ENCODE data around the gene ADK. TPM values are rescaled to one million over a fixed set of nuclear protein-coding genes. Genes with fewer than 3 reads are reported as not detected.

ADK gene
- total RNA-seq, 1 experiment from 2014 or later, result 159 TPM

DNA sequence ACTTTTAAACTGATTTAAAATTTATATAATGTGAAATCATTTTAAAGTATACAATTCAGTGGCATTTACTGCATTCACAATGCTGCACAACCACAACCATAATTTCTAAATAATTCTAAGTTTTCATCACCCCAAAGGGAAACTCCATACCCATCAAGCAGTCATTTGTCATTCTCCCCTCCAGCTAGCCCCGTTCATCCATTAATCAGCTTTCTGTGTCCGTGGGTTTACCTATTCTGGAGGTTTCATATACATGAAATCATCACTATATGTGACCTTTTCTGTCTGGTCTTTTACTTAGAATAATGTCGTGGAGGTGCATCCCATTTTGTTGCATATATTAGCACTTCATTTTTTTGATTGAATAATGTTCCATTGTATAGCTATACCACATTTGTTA is 214.1 kb downstream of the ADK start:
- no peaks in the 10 kb centered on the region for H3K27me3 ChIP-seq (ENCODE audit: insufficient read depth, low read depth)
- peaks cover 7% of the 10 kb centered on the region; the same call in 1 of the 2 replicates for H3K36me3 ChIP-seq (ENCODE audit: low read depth)
- no peak for DNase-seq
- no peaks in the 10 kb centered on the region for H3K79me2 ChIP-seq (ENCODE audit: low read depth)
- no peaks in the 10 kb centered on the region for H3K9me2 ChIP-seq (ENCODE audit: insufficient read depth)
- peaks cover 4% of the 10 kb centered on the region; the same call in 1 of the 2 replicates for H3K4me1 ChIP-seq (replicated peaks; ENCODE audit: insufficient read depth)
- peaks cover 10% of the 10 kb centered on the region for H3K9me3 ChIP-seq (ENCODE audit: insufficient read depth, low read depth)
- BruUV-seq (replicated peaks), result no TSS peak
- ChIA-PET POLR2A (ENCODE audit: unreplicated experiment) (interaction anchor here (0.6 kb wide), 1 partner anchor 20 kb away, joined by 6 read pairs; no protein-coding TSS in a partner anchor), CTCF (interaction anchor here (0.6 kb wide), 2 partner anchors 76 to 88 kb away, joined by 3 to 4 read pairs; no protein-coding TSS in a partner anchor)
- no peak overlapping the region for H3K4me3 ChIP-seq
- no peaks in the 10 kb centered on the region for H4K20me1 ChIP-seq (ENCODE audit: insufficient read depth)
- TF ChIP-seq CTCF (conservative IDR thresholded peaks at IDR 0.05) (no peak), EZH2 (IDR thresholded peaks at IDR 0.05; ENCODE audit: low read depth) (no peak)
- H3K4me2 ChIP-seq, result no peak overlapping the region
- no peak overlapping the region for H2AFZ ChIP-seq
- H3F3A ChIP-seq (ENCODE audit: insufficient read depth, low read depth), result peaks cover 8% of the 10 kb centered on the region
- intact Hi-C loops (cut with micrococcal nuclease; ENCODE audit: unreplicated experiment), result no loop called here
- no peak overlapping the region for H3K27ac ChIP-seq

DNA sequence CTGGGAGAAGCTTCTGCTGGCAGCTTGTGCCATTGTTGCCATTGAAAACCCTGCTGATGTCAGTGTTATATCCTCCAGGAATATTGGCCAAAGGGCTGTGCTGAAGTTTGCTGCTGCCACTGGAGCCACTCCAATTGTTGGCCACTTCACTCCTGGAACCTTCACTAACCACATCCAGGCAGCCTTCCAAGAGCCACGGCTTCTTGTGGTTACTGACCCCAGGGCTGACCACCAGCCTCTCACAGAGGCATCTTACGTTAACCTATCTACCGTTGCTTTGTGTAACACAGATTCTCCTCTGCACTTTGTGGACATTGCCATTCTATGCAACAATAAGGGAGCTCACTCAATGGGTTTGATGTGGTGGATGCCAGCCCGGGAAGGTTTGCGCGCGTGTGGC is 220.7 kb downstream of the ADK start:
- no peak for DNase-seq
- Histone ChIP-seq H3K4me3 (no peak overlapping the region), H3K79me2 (ENCODE audit: low read depth) (no peaks in the 10 kb centered on the region), H3K27me3 (ENCODE audit: insufficient read depth, low read depth) (no peaks in the 10 kb centered on the region), H4K20me1 (ENCODE audit: insufficient read depth) (no peaks in the 10 kb centered on the region), H3K4me1 (replicated peaks; ENCODE audit: insufficient read depth) (no peaks in the 10 kb centered on the region), H3K4me2 (no peak overlapping the region), H3K36me3 (ENCODE audit: low read depth) (no peaks in the 10 kb centered on the region; the same call in 1 of the 2 replicates), H2AFZ (no peak overlapping the region), H3K9me3 (ENCODE audit: insufficient read depth, low read depth) (no peaks in the 10 kb centered on the region), H3F3A (ENCODE audit: insufficient read depth, low read depth) (no peaks in the 10 kb centered on the region), H3K27ac (no peak overlapping the region), H3K9me2 (ENCODE audit: insufficient read depth) (no peaks in the 10 kb centered on the region)
- no TSS peak for BruUV-seq (replicated peaks)
- intact Hi-C loops (cut with micrococcal nuclease; ENCODE audit: unreplicated experiment), result no loop called here
- TF ChIP-seq EZH2 (IDR thresholded peaks at IDR 0.05; ENCODE audit: low read depth) (no peak), CTCF (conservative IDR thresholded peaks at IDR 0.05) (no peak)
- ChIA-PET CTCF (no interaction called here), POLR2A (ENCODE audit: unreplicated experiment) (no interaction called here)

DNA sequence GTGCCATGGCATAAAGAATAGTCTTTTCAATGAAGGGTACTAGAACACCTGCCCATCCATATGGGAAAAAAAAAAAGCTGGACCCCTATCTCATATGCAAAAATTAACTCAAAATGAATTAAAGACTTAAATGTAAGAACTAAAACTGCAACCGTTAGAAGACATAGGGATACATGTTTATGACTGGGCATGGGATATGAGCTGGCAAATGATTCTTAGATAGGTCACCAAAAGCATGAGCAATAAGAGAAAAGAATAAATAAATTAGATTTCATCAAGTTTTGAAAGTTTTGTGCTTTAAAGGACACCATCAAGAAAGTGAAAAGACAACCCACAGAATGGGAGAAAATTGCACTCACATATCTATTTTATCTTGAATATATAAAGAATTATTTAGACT is 222.0 kb downstream of the ADK start:
- Histone ChIP-seq H3K4me3 (no peak overlapping the region), H3K27me3 (ENCODE audit: insufficient read depth, low read depth) (no peaks in the 10 kb centered on the region), H3K36me3 (ENCODE audit: low read depth) (no peaks in the 10 kb centered on the region), H3F3A (ENCODE audit: insufficient read depth, low read depth) (no peaks in the 10 kb centered on the region), H3K27ac (no peak overlapping the region), H4K20me1 (ENCODE audit: insufficient read depth) (no peaks in the 10 kb centered on the region), H3K9me3 (ENCODE audit: insufficient read depth, low read depth) (no peaks in the 10 kb centered on the region), H3K79me2 (ENCODE audit: low read depth) (no peaks in the 10 kb centered on the region), H2AFZ (no peak overlapping the region), H3K4me2 (no peak overlapping the region), H3K4me1 (replicated peaks; ENCODE audit: insufficient read depth) (no peaks in the 10 kb centered on the region), H3K9me2 (ENCODE audit: insufficient read depth) (no peaks in the 10 kb centered on the region)
- ChIA-PET CTCF (no interaction called here), POLR2A (ENCODE audit: unreplicated experiment) (no interaction called here)
- DNase-seq, result no peak
- intact Hi-C loops (cut with micrococcal nuclease; ENCODE audit: unreplicated experiment), result no loop called here
- no peak for TF ChIP-seq EZH2 (IDR thresholded peaks at IDR 0.05; ENCODE audit: low read depth)
- no TSS peak for BruUV-seq (replicated peaks)

- no peaks in the 10 kb centered on the region; the same call in 1 of the 2 replicates for H3F3A ChIP-seq (ENCODE audit: insufficient read depth, low read depth)
- H3K79me2 ChIP-seq (ENCODE audit: low read depth), result no peaks in the 10 kb centered on the region; the same call in 1 of the 2 replicates
- H3K4me2 ChIP-seq, result no peak overlapping the region
- no TSS peak for BruUV-seq (replicated peaks)
- DNase-seq, result no peak
- no peaks in the 10 kb centered on the region for H3K36me3 ChIP-seq (ENCODE audit: low read depth)
- H3K27me3 ChIP-seq (ENCODE audit: insufficient read depth, low read depth), result no peaks in the 10 kb centered on the region
- no peaks in the 10 kb centered on the region for H3K4me1 ChIP-seq (replicated peaks; ENCODE audit: insufficient read depth)
- no peak overlapping the region for H3K27ac ChIP-seq
- H3K4me3 ChIP-seq, result no peak overlapping the region
- no peak overlapping the region for H2AFZ ChIP-seq
- H3K9me3 ChIP-seq (ENCODE audit: insufficient read depth, low read depth), result no peaks in the 10 kb centered on the region
- ChIA-PET CTCF (no interaction called here), POLR2A (ENCODE audit: unreplicated experiment) (no interaction called here)
- intact Hi-C loops (cut with micrococcal nuclease; ENCODE audit: unreplicated experiment), result no loop called here
- TF ChIP-seq CTCF (conservative IDR thresholded peaks at IDR 0.05), result no peak
- TF ChIP-seq EZH2 (IDR thresholded peaks at IDR 0.05; ENCODE audit: low read depth), result no peak
- H3K9me2 ChIP-seq (ENCODE audit: insufficient read depth), result no peaks in the 10 kb centered on the region
- H4K20me1 ChIP-seq (ENCODE audit: insufficient read depth), result peaks cover 9% of the 10 kb centered on the region; the same call in 1 of the 2 replicates
Observed at GRCh38 chr10:74377476-74377875, 226.5 kb downstream of the ADK start.
